Activated CD8-positive, alpha-beta memory T cell treated with anti-CD3 and anti-CD28 coated beads for 1 hour (primary cell): ENCODE results near the gene DDR2.
"Not testable (repeated sequence)": the region's sequence is repeated elsewhere in the genome, so short reads cannot be mapped to it uniquely, and the experiment has no call there.

Experiments
- DNase-seq, 2 donors: peaks; one replicate each; pipeline ENCODE4 v3.0.0-alpha.2; 2020; ENCODE audit warnings: low read depth in 1 of 2; ENCODE audit errors: extremely low read depth in 1 of 2

DDR2 gene

GRCh38 chr1:162717548-162718184 is 85.4 kb downstream of the DDR2 start:
- no peak for DNase-seq

DNA sequence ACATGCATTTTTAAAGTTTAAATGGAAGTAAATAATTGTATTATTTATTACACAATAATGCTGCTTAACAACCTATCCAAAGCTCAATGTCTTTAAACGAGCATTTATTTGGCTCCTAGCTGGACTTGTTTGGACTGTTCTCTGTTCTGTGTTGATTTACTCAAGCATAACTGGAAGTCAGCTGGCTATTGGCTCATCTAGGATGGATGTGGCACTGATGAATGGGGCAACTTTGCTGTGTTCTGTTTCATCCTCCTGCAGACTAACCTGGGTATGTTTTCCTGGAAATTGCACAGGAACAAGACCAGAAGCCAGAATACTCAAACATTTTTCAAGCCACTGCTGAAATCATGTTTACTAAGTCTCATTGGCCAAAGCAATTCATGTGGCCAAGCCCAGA is 87.4 kb downstream of the DDR2 start:
- no peak for DNase-seq

GRCh38 chr1:162720996-162721395 is 88.7 kb downstream of the DDR2 start:
- DNase-seq, result no peak

DNA sequence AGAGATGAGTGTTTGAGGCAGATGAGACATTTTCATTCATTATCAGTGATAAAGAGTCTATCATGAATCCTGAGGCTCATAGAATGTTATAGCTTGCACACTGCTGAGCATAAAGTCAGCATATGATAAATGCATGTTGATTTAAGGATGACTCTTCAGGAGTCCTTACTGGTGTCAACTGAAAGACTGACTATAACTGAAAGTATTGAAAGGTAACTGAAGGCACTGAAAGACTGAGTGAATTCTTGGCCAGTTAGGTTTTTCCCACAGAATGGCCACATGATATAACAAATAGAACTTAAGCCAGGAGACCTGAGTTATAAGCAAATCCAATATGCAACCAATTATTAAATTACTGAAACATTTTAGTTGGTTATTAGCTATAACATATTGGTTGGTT is 89.2 kb downstream of the DDR2 start:
- no peak for DNase-seq

DNA sequence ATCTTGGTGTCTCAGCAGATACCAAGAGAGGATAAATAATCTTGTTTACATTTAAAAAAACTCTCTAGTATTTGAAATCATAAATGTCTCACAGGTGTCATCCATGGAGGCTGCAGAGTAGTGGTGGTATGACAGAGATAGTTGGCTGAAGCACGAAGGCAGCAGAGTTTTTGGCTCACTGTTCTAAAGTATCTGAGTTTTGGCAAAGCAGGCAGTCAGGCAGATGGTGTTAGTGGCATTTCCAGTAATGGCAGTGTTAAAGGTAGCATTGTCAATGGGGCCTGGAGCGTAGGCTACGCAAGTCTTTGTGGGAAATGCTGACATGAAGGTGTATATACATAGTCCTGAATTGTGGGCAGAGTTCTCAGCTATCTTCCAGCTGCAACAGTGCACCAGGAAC is 89.8 kb downstream of the DDR2 start:
- DNase-seq, result no peak

DNA sequence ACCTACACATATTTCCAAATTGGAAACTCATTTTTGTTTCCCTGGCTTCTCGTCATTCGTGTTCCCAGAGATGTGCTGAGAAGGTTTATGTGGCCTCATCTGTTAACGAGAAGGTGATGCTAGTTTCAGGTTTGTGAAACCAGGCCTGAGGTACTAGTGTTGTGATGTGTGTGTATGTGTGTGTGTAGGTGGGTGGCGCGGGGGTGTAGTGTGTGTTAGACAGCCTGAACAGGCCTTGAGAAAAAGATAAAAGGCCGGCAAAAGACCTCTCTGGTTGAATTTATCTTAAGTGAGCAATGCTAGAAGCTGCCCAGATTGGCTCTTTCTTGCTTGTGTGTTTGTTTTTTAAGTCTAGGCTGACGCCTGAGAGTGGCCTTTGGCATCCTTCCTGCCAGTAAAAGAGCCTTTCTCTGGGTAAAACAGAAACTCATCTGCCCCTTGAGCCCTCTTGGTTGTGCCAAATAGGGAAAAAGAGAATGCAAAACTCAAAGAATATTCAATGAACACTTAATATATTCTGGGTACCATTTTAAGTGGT is 92.4 kb downstream of the DDR2 start:
- no peak for DNase-seq

DNA sequence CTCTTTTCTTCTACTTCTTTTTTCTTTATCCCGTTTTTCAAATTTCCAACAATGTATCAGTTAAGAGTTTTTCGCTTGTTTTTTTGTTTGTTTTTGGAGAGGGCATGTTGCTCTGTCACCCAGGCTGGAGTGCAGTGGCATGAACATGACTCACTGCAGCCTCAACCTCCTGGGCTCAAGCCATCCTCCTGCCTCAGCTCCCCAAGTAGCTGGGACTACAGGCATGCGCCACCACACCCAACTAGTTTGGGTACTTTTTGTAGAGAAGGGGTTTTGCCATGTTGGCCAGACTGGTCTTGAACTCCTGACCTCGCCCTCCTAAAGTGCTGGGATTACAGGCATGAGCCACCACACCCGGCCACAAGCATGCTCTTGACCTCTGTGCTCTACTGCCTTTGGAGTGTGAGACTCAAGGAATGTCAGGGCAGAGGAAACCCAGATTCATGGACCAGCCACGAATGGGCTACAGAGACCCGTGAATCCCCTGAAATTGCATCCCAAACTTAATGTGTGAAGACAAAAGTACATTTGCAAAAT is 93.1 kb downstream of the DDR2 start:
- no peak for DNase-seq

GRCh38 chr1:162726555-162726954 is 94.3 kb downstream of the DDR2 start:
- no peak for DNase-seq

- DNase-seq, result not testable (repeated sequence)
These were observed 95.2 kb downstream of the DDR2 start for GRCh38 chr1:162727493-162727892.

- DNase-seq, result no peak
These were observed 96.3 kb downstream of the DDR2 start for GRCh38 chr1:162728573-162728972.

- not testable (repeated sequence) for DNase-seq
These were observed 97.0 kb downstream of the DDR2 start for GRCh38 chr1:162729195-162729774.

DNA sequence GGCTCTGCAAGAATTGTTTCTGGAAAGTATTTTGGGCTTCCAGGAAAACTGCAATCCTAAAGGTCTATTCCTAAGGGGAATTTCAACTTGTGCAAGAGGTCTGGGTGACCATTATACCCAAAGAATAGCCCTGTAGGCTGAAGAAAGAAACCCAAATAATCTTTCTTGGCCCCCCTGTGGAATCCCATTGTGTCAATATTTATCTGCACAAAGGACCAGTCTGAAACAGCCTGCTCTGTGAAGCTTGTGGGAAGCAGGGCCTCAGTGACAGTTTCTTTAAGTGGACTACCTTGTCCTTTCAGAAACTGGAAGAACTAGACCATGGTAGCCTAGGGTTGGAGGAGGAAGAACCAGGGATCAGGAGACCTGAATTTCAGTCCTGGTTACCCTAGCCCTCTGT is 99.8 kb downstream of the DDR2 start:
- no peak for DNase-seq

GRCh38 chr1:162732566-162733335 is 100.5 kb downstream of the DDR2 start:
- DNase-seq, result no peak

DNA sequence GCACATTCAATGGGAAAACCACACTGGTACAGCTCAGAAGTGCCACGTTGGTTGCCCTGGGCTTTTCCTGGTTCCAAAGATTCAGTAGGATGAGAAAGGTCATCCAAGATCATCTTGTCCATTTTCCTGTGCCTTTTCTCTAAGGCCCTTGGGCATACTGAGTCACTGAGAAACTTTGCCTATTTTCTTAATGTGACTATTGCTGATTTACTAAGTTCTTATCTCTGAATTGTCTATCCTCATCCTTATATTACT is 101.0 kb downstream of the DDR2 start:
- no peak for DNase-seq

- no peak for DNase-seq
These were observed 101.8 kb downstream of the DDR2 start for GRCh38 chr1:162734047-162734446.

DNA sequence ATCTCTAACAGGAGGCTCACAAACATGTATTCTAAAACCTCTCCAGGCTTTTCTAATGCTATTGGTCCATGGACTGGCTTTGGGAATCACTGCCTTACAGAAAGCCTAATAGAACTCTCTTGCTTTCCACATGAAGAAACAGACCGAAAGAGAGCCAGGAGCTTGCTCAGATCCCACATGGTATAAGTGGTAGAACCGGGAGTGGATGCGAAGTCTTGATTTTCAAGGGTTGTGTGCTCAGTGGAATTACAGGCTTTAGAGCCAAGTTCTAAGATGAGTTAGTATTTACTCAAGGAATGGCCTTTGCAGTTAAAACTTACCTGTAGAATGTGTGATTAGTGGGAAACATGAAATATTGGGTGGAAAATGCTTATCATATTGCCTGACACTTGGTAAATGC is 103.9 kb downstream of the DDR2 start:
- DNase-seq, result no peak

- no peak for DNase-seq
These were observed 104.4 kb downstream of the DDR2 start for GRCh38 chr1:162736633-162737067.

DNA sequence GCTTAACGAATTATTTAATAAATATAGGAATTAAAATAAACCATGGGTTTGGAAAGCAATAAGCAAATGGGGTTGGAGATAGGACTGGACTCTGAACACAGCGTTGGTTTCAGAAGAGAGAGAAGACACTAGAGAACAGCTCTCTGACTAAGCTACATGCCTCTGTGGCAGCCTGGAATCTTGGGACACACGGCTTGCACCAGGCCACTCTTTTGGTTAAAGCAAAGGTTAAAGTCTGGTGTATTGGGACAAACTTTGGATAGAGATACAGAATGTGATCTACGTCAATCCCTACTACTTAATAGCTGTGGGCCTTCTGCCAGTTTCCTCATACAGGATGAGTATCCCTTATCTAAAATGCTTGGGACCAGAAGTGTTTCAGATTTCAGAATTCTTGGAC is 108.5 kb downstream of the DDR2 start:
- DNase-seq, result no peak

GRCh38 chr1:162741574-162741973 is 109.3 kb downstream of the DDR2 start:
- DNase-seq, result no peak

DNA sequence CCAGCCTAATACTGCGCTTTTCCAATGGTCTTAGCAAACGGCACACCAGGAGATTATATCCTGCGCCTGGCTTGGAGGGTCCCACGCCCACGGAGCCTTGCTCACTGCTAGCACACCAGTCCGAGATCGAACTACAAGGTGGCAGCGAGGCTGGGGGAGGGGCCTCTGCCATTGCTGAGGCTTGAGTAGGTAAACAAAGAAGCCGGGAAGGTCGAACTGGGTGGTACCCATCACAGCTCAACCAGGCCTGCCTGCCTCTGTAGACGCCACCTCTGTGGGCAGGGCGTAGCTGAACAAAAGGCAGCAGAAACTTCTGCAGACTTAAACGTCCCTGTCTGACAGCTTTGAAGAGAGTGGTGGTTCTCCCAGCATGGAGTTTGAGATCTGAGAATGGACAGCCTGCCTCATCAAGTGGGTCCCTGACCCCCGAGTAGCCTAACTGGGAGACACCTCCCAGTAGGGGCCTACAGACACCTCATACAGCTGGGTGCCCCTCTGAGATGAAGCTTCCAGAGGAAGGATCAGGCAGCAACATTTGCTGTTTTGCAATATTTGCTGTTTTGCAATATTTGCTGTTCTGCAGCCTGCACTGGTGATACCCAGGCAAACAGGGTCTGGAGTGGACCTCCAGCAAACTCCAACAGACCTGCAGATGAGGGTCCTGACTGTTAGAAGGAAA is 114.1 kb downstream of the DDR2 start:
- not testable (repeated sequence) for DNase-seq

- no peak for DNase-seq
These were observed 120.9 kb downstream of the DDR2 start for GRCh38 chr1:162753001-162753658.
